NCI-H2196 treated with DMSO at 0.1 percent for 48 hours (cell line): ENCODE measurements around the gene ICAM4.
A peak's percentile ranks its signal among the peaks of the same experiment; 100 is the strongest.
"Not testable (repeated sequence)": the region's sequence is repeated elsewhere in the genome, so short reads cannot be mapped to it uniquely, and the experiment has no call there.

Experiments
- DNase-seq: peaks from one replicate; lab custom pipeline; 2025; ENCODE audit not compliant: unreplicated experiment; lab: John Stamatoyannopoulos, UW

Gene ICAM4

DNA sequence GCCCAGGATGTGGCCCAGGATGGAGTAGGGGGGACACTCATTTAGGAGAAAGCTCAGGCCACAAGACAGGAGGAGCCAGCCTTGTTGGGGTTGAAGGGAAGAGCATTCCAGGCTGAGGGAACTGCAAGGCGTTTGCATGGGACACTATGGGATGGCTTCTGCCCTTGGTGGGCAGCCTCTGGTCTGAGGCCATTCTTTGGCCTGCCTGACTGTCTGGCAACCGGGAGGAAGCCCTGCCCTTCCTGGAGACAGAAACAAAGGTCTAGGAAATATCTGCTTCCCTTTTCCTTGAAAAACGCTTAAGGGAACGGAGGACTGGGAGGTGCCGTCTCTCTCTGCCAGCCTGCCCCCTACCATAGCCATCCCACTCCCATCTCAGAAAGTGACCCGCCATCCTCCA, 18.7 kb upstream of the ICAM4 start:
- no peak for DNase-seq

DNA sequence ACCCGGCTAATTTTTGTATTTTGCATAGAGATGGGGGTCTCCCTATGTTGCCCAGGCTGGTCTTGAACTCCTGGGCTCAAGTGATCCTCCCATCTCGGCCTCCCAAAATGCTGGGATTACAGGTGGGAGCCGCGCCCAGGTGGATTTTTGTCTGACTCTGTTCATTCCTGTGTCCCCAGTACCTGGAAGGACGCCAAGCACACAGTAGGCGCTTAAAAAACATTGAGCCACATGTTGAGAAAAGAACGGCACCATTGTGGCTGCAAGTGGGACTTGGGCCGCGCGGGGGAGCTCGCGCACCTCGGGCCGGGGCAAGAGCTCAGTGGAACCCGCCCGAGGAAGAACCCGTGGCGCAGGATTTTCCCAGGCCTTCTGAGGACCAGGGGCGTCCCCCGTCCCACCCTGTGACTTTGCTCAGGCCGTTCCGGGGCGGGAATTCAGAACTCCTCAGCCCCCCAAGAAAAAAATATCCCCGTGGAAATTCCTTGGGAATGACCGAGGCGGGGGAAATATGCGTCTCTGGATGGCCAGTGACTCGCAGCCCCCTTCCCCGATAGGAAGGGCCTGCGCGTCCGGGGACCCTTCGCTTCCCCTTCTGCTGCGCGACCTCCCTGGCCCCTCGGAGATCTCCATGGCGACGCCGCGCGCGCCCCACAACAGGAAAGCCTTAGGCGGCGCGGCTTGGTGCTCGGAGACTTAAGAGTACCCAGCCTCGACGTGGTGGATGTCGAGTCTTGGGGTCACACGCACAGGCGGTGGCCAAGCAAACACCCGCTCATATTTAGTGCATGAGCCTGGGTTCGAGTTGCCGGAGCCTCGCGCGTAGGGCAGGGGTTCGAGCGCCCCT, 17.2 kb upstream of the ICAM4 start:
- peak; percentile 56 for DNase-seq

GRCh38 chr19:10270180-10270615, 16.6 kb upstream of the ICAM4 start:
- DNase-seq = no peak

DNA sequence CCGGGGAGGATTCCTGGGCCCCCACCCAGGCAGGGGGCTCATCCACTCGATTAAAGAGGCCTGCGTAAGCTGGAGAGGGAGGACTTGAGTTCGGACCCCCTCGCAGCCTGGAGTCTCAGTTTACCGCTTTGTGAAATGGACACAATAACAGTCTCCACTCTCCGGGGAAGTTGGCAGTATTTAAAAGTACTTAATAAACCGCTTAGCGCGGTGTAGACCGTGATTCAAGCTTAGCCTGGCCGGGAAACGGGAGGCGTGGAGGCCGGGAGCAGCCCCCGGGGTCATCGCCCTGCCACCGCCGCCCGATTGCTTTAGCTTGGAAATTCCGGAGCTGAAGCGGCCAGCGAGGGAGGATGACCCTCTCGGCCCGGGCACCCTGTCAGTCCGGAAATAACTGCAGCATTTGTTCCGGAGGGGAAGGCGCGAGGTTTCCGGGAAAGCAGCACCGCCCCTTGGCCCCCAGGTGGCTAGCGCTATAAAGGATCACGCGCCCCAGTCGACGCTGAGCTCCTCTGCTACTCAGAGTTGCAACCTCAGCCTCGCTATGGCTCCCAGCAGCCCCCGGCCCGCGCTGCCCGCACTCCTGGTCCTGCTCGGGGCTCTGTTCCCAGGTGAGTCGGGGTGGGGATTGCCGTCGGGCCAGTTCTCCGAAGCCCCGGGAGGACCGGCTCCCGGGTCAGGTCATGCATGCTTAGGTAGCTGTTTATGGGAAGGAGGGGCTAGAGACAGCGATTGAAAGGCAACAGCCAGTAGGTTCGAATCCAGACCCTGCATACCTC, 15.9 kb upstream of the ICAM4 start, which contains the start of gene ICAM1:
Gene ICAM1, plus strand, starts transcription at position 505 of the 779 bp plus-strand sequence. Its CDS starts 40 bp downstream, at position 545.
- no peak for DNase-seq

GRCh38 chr19:10271543-10272086, 15.1 kb upstream of the ICAM4 start:
- DNase-seq = no peak

DNA sequence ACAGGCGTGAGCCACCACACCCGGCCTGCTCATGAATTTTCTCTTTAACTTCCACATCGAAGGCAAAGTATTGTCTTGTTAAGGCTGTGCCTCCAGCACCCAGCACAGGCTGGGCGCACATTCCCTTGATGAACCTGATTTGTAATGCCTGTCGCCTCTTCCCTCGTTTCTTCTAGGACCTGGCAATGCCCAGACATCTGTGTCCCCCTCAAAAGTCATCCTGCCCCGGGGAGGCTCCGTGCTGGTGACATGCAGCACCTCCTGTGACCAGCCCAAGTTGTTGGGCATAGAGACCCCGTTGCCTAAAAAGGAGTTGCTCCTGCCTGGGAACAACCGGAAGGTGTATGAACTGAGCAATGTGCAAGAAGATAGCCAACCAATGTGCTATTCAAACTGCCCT, 12.2 kb upstream of the ICAM4 start:
- DNase-seq = no peak

DNA sequence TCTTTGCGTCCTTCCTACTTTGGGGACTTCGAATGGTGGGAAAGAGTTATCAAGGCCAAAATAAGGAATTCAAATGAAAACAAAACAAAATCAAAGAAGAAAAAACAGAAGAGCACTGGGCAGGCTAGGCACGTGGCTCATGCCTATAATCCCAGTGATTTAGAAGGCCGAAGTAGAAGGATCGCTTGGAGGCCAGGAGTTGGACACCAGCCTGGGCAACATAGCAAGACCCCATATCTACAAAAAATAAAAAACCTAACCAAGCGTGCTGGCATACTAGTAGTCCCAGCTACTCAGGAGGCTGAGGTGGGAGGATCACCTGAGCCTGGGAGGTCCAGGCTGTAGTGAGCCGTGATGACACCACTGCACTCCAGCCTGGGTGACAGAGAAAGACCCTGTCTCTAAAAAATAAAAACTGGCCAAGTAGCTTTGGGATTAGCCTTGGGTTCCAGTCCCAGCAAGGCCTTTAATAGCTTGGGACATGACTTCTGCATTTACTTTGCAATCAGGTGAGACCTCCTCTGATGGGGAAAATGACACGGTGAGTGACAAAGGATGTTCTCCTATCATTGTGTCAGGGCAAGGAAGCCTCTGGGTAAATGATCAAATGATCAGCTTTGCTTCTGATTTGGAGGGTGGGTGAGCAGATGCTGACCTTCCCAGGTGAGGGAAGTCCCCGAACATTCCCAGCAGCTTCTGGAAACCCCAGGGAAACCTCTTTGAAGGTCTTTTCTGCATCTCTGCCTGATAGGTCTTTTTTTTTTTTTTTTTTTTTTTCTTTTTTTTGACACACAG, 8.8 kb upstream of the ICAM4 start:
- DNase-seq = no peak

DNA sequence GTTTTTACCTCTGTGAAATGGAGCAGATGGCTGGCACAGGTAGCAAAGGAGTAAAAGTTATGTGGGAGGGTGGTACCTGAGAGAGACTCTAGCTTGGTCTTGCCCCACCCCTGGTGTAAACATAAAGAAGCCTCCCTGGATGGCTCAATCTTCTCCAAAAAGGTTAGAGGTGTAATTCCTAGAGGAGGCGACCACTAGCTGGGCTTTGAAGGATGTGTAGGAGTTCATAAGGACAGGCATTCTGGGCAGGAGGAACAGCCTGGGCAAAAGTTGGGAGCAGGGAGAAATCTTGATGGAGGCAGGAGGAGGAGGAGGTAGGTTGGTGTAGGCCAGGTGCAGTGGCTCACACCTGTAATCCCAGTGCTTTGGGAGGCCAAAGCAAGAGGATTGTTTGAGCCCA, 7.8 kb upstream of the ICAM4 start:
- DNase-seq = no peak

- DNase-seq = no peak
These were observed 6.9 kb upstream of the ICAM4 start for GRCh38 chr19:10279737-10280442.

GRCh38 chr19:10282043-10282442, 4.7 kb upstream of the ICAM4 start:
- DNase-seq = not testable (repeated sequence)

- no peak for DNase-seq
These were observed 3.3 kb upstream of the ICAM4 start for GRCh38 chr19:10283301-10284064.

DNA sequence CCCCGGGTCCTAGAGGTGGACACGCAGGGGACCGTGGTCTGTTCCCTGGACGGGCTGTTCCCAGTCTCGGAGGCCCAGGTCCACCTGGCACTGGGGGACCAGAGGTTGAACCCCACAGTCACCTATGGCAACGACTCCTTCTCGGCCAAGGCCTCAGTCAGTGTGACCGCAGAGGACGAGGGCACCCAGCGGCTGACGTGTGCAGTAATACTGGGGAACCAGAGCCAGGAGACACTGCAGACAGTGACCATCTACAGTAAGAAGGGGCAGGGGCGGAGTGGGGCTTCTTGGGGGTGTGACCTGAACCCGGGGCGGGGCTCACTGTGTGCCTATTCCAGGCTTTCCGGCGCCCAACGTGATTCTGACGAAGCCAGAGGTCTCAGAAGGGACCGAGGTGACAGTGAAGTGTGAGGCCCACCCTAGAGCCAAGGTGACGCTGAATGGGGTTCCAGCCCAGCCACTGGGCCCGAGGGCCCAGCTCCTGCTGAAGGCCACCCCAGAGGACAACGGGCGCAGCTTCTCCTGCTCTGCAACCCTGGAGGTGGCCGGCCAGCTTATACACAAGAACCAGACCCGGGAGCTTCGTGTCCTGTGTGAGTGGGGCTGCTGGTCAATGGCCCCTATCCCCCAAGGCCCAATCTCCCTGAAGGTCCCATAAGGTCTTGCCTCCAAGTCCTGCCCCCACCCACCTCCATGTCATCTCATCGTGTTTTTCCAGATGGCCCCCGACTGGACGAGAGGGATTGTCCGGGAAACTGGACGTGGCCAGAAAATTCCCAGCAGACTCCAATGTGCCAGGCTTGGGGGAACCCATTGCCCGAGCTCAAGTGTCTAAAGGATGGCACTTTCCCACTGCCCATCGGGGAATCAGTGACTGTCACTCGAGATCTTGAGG, 2.4 kb upstream of the ICAM4 start:
- no peak for DNase-seq

- DNase-seq = no peak
These were observed 1.8 kb upstream of the ICAM4 start for GRCh38 chr19:10284960-10285278.

- DNase-seq = no peak
These were observed 1.4 kb upstream of the ICAM4 start for GRCh38 chr19:10285393-10285792.

GRCh38 chr19:10288662-10289166, 2.0 kb downstream of the ICAM4 start:
- peak; percentile 59 for DNase-seq

- peak; percentile 55 for DNase-seq
These were observed 2.5 kb downstream of the ICAM4 start for GRCh38 chr19:10289167-10289835.

- peak; percentile 24 for DNase-seq
These were observed 3.1 kb downstream of the ICAM4 start, which contains the start of gene ICAM5 for GRCh38 chr19:10289836-10290356. TSS of gene ICAM5 (plus strand) at chr19:10289952. CDS start at chr19:10290044, 92 bp downstream.
